Left renal pelvis (tissue), 4 donors: ENCODE measurements around the gene TANC1. TPM values are rescaled to one million over a fixed set of nuclear protein-coding genes. Genes with fewer than 3 reads are reported as not detected.

Experiments used
- DNase-seq, 4 donors: peaks; one replicate each; pipeline ENCODE4 v3.0.0-alpha.2; 2013; ENCODE audit warnings: low read depth in 4 of 4, low spot score in 3 of 4
- polyA plus RNA-seq, 4 donors: library from polyadenylated mRNA; unstranded; fragments of 120-200 nt; gene quantifications; one replicate each; pipeline ENCODE4 v1.2.1, GENCODE V29; 2013; ENCODE audit not compliant: insufficient read length in 4 of 4

Gene TANC1
- 10 to 100 TPM; 25.6 to 60.1 (median 53.5) TPM for polyA plus RNA-seq

DNA sequence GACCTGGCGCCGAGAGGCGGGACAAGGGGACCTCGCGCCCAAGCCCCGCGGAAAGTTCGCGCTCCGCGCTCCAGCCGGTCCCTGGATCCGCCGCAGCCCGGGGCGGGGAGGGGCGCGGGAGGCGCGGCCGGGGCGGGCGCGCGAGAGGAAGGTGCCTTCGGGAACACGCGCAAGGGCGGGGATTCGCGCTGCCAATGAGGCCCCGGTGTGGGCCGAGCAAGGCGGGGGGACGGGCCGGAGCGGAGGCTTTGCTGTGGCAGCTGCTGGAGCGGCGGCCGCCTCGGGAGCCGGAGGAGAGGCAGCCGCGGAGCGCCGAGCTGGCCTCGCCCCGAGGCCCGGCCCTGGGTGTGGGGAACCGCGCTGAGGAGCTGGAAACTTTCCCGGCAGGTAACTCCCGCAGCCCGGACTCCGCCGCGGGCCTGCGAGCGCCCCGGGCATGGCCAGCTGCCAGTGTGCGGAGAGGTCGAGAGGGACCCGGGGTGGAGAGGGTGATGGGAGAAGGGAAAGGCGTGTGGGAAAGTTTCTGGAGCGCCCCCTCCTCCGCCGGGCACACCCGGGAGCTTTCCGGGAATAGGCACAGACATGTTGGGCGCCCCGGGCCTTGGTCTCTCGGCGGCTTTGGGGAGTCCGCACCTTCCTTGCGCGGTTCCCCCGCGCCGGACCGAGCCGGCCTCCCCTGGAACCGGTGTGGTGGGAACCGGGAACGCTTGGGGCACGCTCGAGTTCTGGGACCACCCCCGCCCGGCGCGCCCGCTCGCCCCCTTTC, at the start of gene TANC1:
TSS of gene TANC1 (plus strand) at position 245 of the 766 bp plus-strand sequence. CDS start 97,271 bp downstream, outside the sequence.
- peak in 3 of 4 donors; percentile 79 to 88 (median 87) for DNase-seq

DNA sequence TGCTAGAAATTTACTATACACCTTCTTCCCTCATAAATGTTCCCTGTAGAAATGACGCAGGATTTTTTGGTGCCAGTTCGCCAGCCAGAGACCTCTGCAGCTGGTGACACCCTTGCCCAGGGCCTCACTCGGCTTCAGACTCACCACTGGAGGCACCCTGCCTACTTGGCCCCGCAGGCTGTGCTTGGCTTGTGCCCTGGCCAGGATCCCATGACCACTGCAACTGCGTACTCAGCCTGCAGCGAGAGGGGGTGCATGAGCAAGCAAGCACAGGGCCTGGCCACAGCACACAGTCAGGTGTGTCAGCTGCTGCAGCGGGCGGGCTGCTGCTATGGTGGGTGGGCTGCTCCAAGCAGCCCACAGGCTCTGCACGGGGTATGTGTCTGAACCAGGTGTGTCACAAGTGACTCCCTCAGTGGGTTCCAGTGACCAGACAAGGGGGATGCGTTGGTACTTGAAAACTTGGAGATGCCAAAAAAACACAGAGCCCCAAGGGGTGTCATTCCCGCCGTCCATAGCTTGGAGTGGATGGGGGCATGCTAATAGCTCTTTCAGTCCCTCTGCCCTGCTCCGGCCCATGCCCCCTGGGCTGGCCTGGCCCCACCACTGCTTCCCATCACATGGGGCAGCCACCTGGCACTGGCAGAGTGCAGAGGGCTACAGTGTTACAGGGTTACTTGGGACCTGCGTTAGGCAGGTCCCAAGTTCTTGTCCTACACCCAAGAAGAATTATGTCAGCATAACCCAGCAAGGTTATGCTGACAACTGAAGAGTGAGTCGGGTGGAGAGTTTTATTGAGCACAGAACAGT, 46.6 kb upstream of the TANC1 start:
- no peak for DNase-seq

DNA sequence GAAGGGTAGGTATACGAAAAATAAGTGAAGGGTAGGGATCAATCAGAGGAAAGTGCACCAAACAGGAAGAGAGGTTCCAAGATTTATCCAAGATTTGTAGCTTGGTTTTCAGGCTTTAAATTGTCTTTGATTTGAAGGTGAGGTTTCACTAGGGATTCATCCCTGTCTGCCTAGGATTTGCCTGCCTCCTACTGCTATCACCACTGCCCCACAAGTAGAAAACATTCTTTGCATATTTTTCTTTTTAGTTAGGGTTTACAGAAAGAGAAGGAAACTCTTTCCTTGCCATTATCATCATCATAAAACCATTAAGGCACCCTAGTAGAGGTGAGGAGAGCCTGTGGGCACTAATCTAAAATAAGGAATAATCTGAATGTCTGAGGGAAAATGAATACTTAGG, 45.8 kb upstream of the TANC1 start:
- no peak for DNase-seq

DNA sequence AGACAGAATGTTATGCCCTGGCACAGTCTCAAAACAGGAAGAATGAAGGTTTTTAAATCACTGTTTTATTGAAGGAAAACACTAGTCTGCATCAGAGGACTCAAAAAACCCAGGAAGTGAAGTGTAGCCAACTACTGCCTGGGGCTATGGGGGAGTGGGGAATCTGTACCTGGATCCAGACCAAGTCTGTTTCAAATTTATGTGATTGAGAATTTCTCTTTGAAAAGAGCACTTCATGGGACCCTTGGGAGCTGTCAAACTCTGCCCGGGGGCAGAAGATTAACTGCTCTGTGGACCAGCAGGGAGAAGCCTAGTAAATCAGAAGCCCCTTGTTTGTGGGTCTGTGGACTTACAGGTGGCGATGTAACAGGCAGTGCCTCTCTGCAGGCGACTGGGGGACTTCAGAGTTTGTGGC, 45.3 kb upstream of the TANC1 start:
- DNase-seq, result no peak

DNA sequence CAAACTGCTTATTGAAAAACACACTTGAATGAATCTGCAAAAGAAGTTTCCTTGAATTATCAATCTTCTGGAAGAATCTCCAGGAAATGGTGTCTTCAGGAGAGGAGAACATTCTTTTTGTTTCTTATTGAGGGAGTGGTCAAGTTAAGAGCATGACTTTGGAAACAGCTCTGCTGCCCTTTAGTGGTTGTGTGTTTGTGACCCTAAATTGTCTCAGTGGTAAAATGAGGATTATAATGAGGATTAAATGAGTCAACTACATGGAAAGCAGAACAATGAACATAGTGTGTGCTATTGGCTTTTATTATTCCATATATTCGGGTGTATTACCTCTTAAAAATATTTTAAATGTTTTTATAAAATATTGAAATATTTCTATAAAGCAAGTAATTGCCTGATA, 44.8 kb upstream of the TANC1 start:
- no peak for DNase-seq

DNA sequence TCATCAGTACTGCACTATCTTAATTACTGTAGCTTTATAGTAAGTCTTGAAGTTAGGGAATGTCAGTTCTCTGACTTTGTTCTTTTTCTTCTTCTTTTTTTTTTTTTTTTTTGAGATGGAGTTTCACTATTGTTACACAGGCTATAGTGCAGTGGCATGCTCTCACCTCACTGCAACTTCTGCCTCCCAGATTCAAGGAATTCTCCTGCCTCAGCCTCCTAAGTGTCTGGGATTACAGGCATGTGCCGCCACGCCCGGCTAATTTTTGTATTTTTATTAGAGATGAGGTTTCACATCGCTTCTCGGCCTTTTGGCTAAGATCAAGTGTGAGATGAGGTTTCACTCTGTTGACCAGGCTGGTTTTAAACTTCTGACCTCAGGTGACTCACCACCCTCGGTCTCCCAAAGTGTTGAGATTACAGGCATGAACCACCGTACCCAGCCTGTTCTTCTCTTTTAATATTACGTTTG, 41.9 kb upstream of the TANC1 start:
- no peak for DNase-seq

DNA sequence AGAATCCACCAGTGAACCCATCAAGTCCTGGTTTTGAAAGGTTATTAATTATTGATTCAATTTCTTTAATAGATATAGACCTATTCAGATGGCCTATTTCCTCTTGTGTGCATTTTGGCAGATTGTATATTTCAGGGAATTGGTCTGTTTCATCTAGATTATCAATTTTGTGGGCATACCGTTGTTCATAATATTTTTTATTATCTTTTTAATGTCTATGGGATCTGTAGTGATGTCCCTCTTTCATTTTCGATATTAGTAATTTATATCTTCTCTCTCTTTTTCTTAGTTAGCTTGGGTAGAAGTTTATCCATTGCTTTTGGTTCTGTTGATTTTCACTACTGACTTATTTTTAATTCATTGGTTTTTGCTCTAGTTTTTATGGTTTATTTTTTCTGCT, 39.9 kb upstream of the TANC1 start:
- DNase-seq, result no peak

DNA sequence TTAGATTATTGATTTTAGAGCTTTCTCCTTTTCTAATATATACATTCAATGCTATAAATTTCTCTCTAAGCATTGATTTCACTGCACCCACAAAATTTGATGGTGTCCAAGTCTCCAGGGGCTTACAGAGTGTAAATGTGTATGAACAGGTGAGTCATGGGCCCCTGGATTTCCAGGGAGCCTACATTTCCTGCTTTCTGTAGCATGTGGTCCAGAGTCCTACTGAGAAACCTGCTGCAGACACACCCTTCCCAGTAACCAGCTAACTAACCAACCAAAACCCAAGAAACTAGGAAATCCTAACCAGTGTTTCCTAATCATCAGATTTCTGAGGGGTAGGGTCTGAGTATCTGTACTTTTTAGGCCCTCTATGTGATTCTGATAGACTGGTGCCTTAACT, 39.5 kb upstream of the TANC1 start:
- no peak for DNase-seq

DNA sequence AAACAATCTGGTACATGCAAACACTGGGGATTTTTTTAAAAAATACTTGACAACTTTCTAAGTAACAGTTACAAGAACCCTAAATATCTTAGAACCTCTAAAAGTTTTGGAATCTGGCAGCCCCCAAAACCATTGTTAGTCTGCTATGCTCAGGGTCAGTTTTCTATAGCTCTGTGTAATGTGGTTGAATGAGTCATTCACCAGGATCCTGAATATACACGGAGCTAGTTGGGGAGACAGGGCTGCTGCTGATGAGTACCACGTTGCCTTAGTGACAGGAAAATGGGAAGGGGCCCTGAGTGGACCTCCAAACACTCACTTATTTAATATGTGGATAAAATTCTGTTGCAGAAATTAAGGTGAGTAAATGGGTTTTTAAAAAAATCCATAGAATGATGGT, 36.9 kb upstream of the TANC1 start:
- DNase-seq, result no peak

DNA sequence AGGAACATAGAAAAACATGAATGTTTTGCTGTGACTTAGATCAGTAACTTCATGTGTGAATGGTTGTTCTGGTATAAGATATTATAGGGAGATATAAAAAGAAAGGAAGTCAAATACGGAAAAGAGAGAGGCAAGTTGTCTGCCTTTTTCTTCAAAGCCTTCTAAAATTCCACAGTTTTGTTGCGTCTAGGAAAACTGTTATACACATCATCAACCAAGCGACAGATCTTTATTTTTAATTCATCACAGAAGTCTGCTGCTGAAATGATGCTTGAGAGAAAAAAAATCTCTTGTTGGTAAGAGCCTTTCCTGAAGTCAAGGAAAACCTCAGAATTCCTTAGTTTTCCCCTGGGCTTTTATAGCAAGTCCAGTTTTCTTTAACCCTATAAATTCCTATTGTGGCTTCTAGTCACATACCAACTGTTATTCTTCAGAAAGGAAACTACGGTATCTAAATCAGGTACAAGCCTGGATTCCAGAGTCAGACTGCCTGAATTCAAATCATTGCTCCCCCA, 36.3 kb upstream of the TANC1 start:
- DNase-seq, result no peak

DNA sequence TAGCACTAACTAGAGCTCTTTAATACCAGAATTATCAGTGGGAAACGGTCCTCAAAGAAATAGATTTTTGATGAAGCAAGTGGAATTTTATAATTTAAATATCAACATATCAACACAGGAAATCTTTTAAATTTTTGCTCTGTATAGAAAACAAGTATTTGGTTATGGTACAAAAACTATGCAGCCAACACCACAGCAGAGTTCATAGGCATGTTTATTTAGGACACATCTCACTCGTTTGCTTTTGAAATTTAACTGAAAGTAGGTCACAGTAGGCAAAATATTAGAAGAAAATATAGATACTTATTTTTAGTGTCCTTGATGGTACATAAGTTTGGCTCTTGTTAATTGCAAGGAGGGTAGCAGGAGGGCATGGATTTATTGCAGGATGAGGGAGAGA, 34.3 kb upstream of the TANC1 start:
- no peak for DNase-seq

DNA sequence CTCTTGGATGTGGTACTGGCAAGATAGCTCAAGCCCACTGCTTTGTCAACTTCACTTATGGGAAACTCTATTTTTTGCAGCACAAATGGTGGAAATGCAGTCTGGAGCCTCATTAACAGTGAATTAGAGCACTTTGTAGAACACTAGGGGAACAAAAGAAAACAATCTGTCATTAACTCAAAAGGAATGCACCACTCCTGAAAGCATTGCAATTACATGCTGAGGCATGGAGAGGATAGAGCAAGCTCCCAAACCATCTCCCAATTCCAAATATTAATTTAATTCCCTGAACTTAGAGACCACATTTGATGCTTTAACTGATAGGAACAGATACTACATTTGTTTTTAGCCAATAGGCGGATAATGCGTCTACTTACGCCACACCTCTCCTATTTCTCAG, 32.8 kb upstream of the TANC1 start:
- DNase-seq, result no peak

DNA sequence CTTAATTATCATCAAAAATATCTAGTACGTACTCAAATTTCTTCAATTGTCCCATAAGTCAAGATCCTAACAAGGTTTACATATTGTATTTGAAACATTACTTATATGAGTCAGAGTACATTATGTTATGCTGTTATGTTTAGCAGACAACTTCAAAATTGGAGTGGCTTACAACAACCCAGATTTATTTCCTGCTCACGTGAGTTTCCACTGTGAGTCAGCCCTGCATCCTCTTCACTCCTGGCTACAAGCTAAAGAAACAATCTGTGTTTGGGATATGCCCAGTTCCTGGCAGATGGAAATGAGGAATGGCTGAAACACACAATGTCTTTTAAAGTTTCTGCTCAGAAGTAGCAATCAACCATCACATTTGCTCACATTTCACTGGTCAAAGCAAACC, 31.5 kb upstream of the TANC1 start:
- DNase-seq, result no peak

DNA sequence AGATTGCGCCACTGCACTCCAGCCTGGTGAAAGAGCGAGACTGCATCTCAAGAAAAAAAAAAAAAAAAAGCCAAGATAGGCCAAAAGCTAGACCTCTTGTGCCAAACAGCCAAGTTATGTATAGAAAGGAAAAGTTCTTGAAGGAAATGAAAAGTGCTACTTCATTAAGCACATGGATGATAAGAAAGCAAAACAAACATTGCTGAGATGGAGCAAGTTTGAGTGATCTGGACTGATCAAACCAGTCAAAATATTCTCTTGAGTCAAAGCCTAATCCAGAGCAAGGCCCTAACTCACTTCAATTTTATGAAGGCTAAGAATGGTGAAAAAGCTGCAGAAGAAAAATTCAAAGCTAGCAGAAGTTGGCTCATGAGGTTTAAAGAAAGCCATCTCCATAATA, 28.1 kb upstream of the TANC1 start:
- DNase-seq, result no peak

DNA sequence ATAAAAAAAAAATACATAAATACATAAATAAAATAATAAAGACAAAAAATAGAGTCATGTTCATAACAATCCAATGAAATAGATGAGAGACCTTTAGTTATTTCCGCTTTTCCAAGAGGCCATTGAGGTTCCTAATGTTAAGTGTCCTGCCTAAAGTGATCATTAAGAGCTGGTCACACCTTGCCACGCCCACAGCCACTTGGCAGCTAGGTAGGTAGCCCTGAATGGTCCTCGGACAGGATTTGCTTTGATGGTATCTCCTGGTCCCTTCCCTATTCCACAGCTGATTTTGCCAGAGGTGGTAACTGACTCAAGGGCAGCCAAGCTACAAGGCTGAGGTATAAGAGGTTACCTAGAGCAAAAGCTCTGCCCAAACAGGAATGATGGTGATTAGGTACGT, 24.5 kb upstream of the TANC1 start:
- no peak for DNase-seq

DNA sequence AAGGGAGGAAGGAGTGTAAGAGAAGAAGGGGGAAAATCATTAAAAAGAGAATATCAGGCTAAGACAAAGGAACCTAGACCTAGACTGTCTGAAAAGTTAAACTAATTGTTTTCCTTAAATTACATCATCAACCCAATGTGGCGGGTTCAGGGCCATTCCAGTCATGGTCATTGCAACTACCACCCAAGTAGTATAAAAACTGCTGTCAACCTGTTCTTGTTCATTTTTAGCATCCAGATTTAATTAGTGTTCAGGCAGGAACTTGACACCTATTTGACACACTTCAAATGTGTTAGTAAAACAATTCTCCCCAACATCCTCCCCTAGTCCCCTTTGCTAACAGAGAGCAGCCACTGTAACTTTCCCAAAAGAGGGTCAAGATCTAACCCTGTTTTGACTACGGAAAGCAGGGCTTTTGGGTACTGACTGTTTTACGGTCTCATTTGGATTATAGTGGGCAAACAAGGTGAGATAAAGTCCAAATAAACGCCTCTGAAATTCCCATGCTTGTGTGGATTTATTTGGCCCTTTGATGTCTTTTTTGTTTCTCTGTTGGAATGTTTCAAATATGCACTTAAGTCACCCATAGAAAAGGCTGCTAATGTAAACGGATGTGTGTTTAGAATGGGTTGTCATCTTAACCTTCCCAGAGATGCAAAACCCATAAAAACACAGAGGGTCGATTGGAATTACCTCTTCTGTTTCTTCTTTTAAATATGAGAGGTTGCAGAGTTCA, 19.3 kb upstream of the TANC1 start:
- DNase-seq, result no peak

DNA sequence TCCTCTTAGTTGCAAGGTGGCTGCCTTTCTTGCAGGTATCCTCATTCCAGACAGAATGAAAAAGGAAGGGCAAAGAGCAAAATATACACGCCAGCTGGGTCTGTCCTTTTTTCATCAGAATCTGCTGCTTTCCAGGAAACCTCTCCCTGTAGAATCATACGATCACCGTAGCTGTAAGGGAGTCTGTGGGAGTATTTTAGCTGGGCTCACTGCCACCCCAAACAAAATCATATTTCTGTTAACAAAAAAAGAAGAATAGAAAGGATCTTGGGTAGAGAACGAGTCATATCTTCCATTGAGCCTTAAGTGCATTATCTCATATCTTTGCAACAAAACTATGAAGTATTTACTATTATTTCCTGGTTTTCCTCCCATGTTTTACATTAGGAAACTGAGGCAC, 15.0 kb upstream of the TANC1 start:
- no peak for DNase-seq

DNA sequence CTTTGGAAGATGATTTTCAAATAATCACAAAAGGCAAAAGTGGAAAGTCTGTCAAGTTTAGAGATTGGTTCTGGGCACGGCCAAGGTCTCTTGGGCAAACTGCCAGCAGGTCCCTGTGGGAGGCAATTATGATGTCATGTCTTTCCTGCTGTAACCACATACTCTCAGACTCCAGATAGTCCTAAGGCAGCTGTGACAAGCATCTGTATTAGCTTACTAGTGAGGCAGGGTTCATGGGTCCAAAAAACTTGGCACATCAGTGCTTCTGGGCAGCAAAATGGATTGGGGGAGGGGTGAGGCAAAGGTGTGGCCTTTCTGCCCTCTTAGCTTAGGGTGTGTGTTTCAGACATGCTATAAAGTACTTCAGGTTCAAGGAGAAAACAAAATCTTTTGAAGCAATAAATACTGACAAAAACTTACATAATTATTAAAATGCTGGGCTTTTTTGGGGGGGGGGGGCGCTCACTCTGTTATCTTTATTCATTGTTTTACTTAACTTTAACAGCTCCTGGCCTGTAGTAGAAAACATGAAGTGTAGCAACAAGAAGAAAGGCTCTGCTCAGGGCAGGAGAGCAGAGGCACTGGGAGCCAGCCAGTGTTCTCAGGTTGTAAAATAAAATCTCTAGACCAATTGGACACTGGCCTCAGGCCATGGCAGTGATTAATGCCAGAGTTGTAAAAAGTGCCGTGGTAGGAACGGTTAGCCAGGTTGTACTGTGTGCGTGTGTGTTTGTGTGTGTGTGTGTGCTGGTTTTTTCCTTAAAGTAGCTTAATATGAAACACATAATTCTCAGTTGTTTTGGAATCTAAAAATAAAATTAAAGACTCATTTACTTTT, 14.3 kb upstream of the TANC1 start:
- DNase-seq, result peak in 3 of 4 donors; percentile 67 to 85 (median 80)

DNA sequence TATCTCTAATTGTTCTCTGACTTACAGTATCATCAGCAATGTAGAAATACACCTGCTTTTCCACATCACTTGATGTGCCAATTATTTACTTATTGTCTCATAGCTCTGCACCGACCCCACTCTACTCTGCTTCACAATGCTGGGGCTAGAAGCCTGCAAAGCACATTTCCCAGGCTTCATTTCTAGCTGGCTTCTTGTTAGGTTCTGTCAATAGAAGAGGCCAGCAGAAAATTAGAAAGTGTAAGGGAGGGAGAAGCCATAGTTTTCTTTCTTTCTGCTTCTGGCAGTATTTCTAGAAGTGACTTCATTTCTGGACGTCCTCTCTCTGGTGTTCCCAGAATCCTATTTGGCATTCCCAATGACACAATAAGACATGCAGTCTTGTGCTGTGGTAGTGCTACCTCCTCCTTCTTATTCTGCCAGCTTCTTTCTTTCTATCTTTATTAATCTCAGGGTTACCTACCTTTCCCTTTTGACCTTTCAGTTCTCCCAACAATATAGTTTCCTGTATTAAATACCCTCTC, 12.5 kb upstream of the TANC1 start:
- no peak for DNase-seq

DNA sequence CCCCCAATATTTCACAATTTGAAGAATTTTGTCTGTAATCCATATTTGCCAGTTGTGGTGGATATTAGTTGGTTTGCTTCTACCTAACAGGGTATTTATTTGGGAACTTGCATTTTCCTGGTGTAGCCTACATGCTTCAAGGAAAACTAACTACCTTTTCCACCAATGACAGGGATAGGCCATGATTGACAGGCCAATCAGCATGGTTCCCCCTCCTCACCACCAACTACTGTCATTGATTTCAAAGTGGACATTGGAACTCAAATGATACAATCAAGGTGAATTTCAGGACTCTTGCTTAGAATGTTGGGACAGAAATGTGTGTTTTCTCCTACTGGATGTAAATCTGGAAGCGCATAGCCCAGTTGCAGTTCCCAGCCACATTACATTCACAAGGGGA, 10.1 kb upstream of the TANC1 start:
- no peak for DNase-seq
